NB4 (cell line): ENCODE data around the gene RTN4IP1.
A peak's percentile ranks its signal among the peaks of the same experiment; 100 is the strongest.
"Not testable (repeated sequence)": the region's sequence is repeated elsewhere in the genome, so short reads cannot be mapped to it uniquely, and the experiment has no call there.

Experiments
- DNase-seq: peaks from one replicate; pipeline ENCODE4 v3.0.0; 2010; ENCODE audit warnings: low read depth
- H3K4me3 ChIP-seq: one replicate; pipeline ENCODE4 v1.5.1; 2011; ENCODE audit warnings: mild to moderate bottlenecking, low read depth, low read length, moderate library complexity
- MYC ChIP-seq: IDR thresholded peaks from 2 replicates; pipeline ENCODE4 v1.6.1; 2011; ENCODE audit warnings: low read depth, low read length
- POLR2A ChIP-seq: IDR thresholded peaks from 2 replicates; pipeline ENCODE4 v1.6.1; 2011; ENCODE audit warnings: mild to moderate bottlenecking; ENCODE audit not compliant: insufficient read length; ENCODE audit errors: extremely low read depth
- TF ChIP-seq, protein P1 (sequence below): IDR thresholded peaks from one replicate; pipeline ENCODE4 v1.5.1; 2012; ENCODE audit warnings: low read depth, low read length
- TF ChIP-seq, protein P2 (sequence below): IDR thresholded peaks from 2 replicates; pipeline ENCODE4 v1.6.1; 2011; ENCODE audit warnings: low read depth, low read length

Gene RTN4IP1

DNA sequence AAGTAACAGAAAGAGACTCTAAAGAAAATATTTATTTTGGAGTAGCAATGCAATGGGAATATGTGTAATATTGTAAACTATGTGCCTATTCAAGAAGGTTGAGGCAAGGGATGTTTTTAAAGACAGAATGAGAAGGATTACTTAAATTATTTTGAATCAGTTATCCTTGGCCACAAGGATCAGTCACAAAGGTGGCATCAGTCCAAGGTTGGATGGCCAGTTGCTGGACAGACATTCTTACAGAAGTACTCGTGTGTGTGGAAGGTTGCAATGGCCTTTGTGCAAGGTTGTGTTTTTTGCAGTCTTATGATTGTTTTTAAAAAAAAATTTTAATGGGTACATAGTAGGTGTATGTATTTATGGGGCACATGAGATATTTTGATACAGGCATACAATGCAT is 2.0 kb upstream of the RTN4IP1 start:
- TF ChIP-seq MYC (no peak), POLR2A (no peak)
- TF ChIP-seq, protein P1, sequence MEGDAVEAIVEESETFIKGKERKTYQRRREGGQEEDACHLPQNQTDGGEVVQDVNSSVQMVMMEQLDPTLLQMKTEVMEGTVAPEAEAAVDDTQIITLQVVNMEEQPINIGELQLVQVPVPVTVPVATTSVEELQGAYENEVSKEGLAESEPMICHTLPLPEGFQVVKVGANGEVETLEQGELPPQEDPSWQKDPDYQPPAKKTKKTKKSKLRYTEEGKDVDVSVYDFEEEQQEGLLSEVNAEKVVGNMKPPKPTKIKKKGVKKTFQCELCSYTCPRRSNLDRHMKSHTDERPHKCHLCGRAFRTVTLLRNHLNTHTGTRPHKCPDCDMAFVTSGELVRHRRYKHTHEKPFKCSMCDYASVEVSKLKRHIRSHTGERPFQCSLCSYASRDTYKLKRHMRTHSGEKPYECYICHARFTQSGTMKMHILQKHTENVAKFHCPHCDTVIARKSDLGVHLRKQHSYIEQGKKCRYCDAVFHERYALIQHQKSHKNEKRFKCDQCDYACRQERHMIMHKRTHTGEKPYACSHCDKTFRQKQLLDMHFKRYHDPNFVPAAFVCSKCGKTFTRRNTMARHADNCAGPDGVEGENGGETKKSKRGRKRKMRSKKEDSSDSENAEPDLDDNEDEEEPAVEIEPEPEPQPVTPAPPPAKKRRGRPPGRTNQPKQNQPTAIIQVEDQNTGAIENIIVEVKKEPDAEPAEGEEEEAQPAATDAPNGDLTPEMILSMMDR, result no peak
- TF ChIP-seq, protein P2, sequence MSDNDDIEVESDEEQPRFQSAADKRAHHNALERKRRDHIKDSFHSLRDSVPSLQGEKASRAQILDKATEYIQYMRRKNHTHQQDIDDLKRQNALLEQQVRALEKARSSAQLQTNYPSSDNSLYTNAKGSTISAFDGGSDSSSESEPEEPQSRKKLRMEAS, result no peak
- no peak overlapping the region for H3K4me3 ChIP-seq
- DNase-seq, result no peak

DNA sequence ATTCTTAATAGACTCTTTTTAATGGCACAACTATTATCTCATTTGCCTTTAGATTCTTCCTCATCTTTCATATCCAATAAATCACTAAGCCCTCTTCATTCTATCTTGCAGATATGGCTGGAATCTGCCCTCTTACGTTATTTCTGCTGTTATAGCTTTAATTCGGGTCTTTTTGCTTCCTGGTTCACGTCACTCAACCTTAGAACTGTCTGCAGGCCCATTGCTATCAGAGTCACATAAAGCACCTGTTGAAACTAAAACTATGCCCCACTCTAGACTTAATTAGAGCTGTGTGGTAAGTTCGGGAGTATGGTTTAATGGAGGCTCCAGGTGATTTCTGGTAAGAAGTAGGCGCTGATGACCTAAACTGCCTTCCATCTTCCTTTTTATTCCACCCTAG is 1.1 kb upstream of the RTN4IP1 start:
- TF ChIP-seq MYC, result no peak
- TF ChIP-seq, protein P2, result no peak
- TF ChIP-seq, protein P1, result no peak
- no peak for TF ChIP-seq POLR2A
- peak overlapping the region; percentile 95 for H3K4me3 ChIP-seq
- peak; percentile 40 for DNase-seq

DNA sequence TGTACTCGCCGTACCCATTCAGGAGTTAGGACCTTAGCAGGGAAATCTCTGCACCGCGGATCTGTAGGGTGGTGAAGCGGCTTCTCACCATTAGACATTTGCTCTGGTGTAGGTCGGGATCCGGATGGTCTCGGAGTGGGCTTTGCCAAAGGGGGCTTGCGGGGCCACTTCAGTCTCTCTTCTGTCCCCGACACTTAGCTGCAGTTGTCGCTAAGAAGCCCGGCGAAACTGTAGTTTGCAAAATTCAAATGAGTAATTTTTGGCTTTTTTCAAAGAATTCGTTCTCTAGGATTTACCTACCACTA is 513 bp upstream of the RTN4IP1 start:
- no peak for DNase-seq
- H3K4me3 ChIP-seq, result peak overlapping the region; percentile 95
- TF ChIP-seq, protein P2, result no peak
- TF ChIP-seq, protein P1, result no peak
- TF ChIP-seq MYC, result no peak
- TF ChIP-seq POLR2A, result no peak

DNA sequence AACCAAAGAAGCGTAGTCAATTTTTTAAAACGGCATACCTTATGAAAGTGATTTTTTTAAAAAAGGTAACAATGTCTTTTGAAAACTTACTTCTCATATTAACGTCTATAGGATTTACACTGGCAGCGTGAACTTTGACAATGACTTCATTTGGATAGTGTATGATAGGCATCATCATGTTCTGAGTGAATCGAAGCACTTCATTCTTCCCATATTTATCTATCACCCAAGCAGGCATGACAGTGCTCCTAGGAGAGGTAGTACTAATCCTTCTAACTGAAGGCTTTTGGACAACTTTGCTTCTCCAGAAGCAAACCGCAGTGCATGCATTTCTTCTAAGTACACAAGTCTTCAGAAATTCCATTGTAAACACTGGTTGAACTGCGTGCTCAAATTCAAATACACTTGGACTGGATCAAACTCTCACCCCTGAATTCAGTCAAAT is 618 bp downstream of the RTN4IP1 start:
- TF ChIP-seq MYC (no peak), POLR2A (no peak)
- TF ChIP-seq, protein P2, result no peak
- TF ChIP-seq, protein P1, result no peak
- H3K4me3 ChIP-seq, result peak overlapping the region; percentile 95
- no peak for DNase-seq

DNA sequence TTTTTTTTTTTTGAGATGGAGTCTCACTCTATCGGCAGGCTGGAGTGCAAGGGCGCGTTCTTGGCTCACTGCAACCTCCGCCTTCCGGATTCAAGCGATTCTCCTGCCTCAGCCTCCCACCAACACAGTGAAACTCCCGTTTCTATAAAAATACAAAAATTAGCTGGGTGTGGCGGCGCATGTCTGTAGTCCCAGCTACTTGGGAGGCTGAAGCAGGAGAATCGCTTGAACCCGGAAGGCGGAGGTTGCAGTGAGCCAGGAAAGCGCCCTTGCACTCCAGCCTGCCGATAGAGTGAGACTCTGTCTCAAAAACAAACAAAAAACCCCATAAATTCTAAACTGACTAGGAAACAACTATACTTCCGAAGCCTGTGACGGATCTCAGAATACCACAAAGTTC is 1.5 kb downstream of the RTN4IP1 start:
- DNase-seq, result not testable (repeated sequence)
- peak overlapping the region; percentile 7 for H3K4me3 ChIP-seq

DNA sequence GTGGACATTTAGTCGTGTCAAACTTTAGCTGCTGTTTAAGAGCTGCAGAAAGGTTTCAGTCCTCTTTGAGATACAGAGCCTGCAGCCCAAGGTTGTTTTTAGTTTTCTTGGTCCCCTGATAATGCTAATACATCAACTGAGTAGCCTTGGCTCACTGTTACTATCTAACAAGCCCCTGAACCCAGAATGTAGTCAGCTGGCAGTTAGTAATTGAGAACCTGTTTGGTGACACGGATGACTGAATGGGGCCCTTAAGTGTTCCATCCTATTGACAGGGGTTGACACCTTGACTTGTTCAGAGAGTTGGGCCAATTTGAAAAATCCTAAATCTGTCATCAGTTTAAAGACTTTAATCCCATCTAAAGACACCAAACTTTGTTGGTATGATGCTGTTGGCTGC is 2.8 kb downstream of the RTN4IP1 start:
- H3K4me3 ChIP-seq, result no peak overlapping the region
- TF ChIP-seq MYC (no peak), POLR2A (no peak)
- TF ChIP-seq, protein P2, result no peak
- TF ChIP-seq, protein P1, result no peak
- no peak for DNase-seq
